Neural progenitor cell (in vitro differentiated cells): ENCODE data around the gene CD81. TPM values are rescaled to one million over a fixed set of nuclear protein-coding genes. Genes with fewer than 3 reads are reported as not detected.

Experiments used
- DNase-seq: peaks from one replicate; pipeline ENCODE4 v3.0.0-alpha.2; 2016; ENCODE audit warnings: low spot score
- H2AFZ ChIP-seq: fragments of 200-600 bp; sonication (generic); replicated peaks from 2 replicates; pipeline ENCODE4 v1.6.1; 2016; ENCODE audit warnings: antibody characterized with exemption
- H3F3A ChIP-seq: fragments of 200-600 bp; sonication (generic); 2 replicates; pipeline ENCODE4 v1.6.1; 2016; ENCODE audit warnings: antibody characterized with exemption, low read depth
- H3K27ac ChIP-seq: fragments of 200-600 bp; sonication (generic); 2 replicates; pipeline ENCODE4 v1.5.1; 2016; ENCODE audit warnings: mild to moderate bottlenecking
- H3K27me3 ChIP-seq: fragments of 200-600 bp; sonication (generic); 2 replicates; pipeline ENCODE4 v1.6.1; 2016; ENCODE audit warnings: mild to moderate bottlenecking, moderate library complexity
- H3K36me3 ChIP-seq: fragments of 200-600 bp; sonication (generic); 2 replicates; pipeline ENCODE4 v1.5.1; 2016
- H3K4me1 ChIP-seq: fragments of 200-600 bp; sonication (generic); 2 replicates; pipeline ENCODE4 v1.6.1; 2016; ENCODE audit warnings: mixed run types
- H3K4me2 ChIP-seq: fragments of 200-600 bp; sonication (generic); 2 replicates; pipeline ENCODE4 v1.6.1; 2016
- H3K4me3 ChIP-seq: fragments of 200-600 bp; sonication (generic); 2 replicates; pipeline ENCODE4 v1.5.1; 2016
- H3K79me2 ChIP-seq: fragments of 200-600 bp; sonication (generic); 2 replicates; pipeline ENCODE4 v1.6.1; 2016; ENCODE audit warnings: low read depth
- H3K9ac ChIP-seq: fragments of 200-600 bp; sonication (generic); 2 replicates; pipeline ENCODE4 v1.6.1; 2016
- H3K9me3 ChIP-seq: fragments of 200-600 bp; sonication (generic); 2 replicates; pipeline ENCODE4 v1.5.1; 2016; ENCODE audit warnings: low read depth
- H4K20me1 ChIP-seq: fragments of 200-600 bp; sonication (generic); 2 replicates; pipeline ENCODE4 v1.6.1; 2016; ENCODE audit warnings: low read depth
- H3K27ac Mint-ChIP-seq: 3 replicates; pipeline ENCODE4 v1.8.0; 2021; ENCODE audit warnings: mixed read lengths
- H3K27me3 Mint-ChIP-seq: 2 replicates; pipeline ENCODE4 v1.8.0; 2022; ENCODE audit warnings: low read depth, mild to moderate bottlenecking, inconsistent platforms, moderate library complexity, mixed read lengths; ENCODE audit not compliant: insufficient read depth
- H3K36me3 Mint-ChIP-seq: 3 replicates; pipeline ENCODE4 v1.8.0; 2021; ENCODE audit warnings: mixed read lengths
- H3K4me1 Mint-ChIP-seq: 3 replicates; pipeline ENCODE4 v1.8.0; 2021; ENCODE audit warnings: mixed read lengths
- H3K4me3 Mint-ChIP-seq: 3 replicates; pipeline ENCODE4 v1.8.0; 2021; ENCODE audit warnings: mild to moderate bottlenecking, moderate library complexity, mixed read lengths
- H3K9me3 Mint-ChIP-seq: 3 replicates; pipeline ENCODE4 v1.8.0; 2020; ENCODE audit warnings: mixed read lengths
- EZH2 ChIP-seq: fragments of 200-600 bp; sonication (generic); IDR thresholded peaks from 2 replicates; pipeline ENCODE4 v1.6.1; 2017; ENCODE audit warnings: antibody characterized with exemption, mild to moderate bottlenecking, moderate library complexity
- EZH2phosphoT487 ChIP-seq: fragments of 200-600 bp; sonication (generic); IDR thresholded peaks from 2 replicates; pipeline ENCODE4 v1.6.1; 2017; ENCODE audit warnings: antibody characterized with exemption
- total RNA-seq: library from RNA; depleted of rRNA; stranded (reverse); fragments of >200 nt; gene quantifications from 2 replicates; pipeline ENCODE4 v1.2.3, GENCODE V29; 2015; ENCODE audit warnings: low replicate concordance
- TF ChIP-seq, protein P1 (sequence below): fragments of 200-600 bp; sonication (generic); IDR thresholded peaks from 2 replicates; pipeline ENCODE4 v1.5.1; 2017; ENCODE audit warnings: antibody characterized with exemption, mild to moderate bottlenecking

CD81 gene
- total RNA-seq, 1 donor from 2014 or later: 87.6 TPM

- H2AFZ ChIP-seq: no peak overlapping the region
- H3K4me1 ChIP-seq: no peaks in the 10 kb centered on the region
- Mint-ChIP-seq H3K4me1 (peaks cover 2% of the 10 kb centered on the region), H3K4me3 (no peak overlapping the region), H3K9me3 (peaks cover 2% of the 10 kb centered on the region), H3K27me3 (peaks cover 4% of the 10 kb centered on the region), H3K36me3 (no peaks in the 10 kb centered on the region), H3K27ac (no peak overlapping the region)
- TF ChIP-seq, protein P1, sequence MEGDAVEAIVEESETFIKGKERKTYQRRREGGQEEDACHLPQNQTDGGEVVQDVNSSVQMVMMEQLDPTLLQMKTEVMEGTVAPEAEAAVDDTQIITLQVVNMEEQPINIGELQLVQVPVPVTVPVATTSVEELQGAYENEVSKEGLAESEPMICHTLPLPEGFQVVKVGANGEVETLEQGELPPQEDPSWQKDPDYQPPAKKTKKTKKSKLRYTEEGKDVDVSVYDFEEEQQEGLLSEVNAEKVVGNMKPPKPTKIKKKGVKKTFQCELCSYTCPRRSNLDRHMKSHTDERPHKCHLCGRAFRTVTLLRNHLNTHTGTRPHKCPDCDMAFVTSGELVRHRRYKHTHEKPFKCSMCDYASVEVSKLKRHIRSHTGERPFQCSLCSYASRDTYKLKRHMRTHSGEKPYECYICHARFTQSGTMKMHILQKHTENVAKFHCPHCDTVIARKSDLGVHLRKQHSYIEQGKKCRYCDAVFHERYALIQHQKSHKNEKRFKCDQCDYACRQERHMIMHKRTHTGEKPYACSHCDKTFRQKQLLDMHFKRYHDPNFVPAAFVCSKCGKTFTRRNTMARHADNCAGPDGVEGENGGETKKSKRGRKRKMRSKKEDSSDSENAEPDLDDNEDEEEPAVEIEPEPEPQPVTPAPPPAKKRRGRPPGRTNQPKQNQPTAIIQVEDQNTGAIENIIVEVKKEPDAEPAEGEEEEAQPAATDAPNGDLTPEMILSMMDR: no peak
- TF ChIP-seq EZH2 (no peak), EZH2phosphoT487 (no peak)
- H3K27ac ChIP-seq: no peak overlapping the region
- DNase-seq: no peak
- H3F3A ChIP-seq: no peaks in the 10 kb centered on the region
- H3K9me3 ChIP-seq: no peaks in the 10 kb centered on the region
- no peaks in the 10 kb centered on the region for H3K79me2 ChIP-seq
- H3K4me2 ChIP-seq: no peak overlapping the region
- no peak overlapping the region for H3K9ac ChIP-seq
- no peaks in the 10 kb centered on the region for H4K20me1 ChIP-seq
- no peak overlapping the region for H3K4me3 ChIP-seq
- H3K27me3 ChIP-seq: no peaks in the 10 kb centered on the region
- no peaks in the 10 kb centered on the region for H3K36me3 ChIP-seq
Observed at GRCh38 chr11:2358754-2359442, 18.2 kb upstream of the CD81 start.

GRCh38 chr11:2359557-2359956 lies 17.6 kb upstream of the CD81 start:
- H3K36me3 ChIP-seq: no peaks in the 10 kb centered on the region
- no peak for DNase-seq
- no peaks in the 10 kb centered on the region for H3K27me3 ChIP-seq
- H3K4me3 ChIP-seq: no peak overlapping the region
- peaks cover 4% of the 10 kb centered on the region for H3K27me3 Mint-ChIP-seq
- H3K4me2 ChIP-seq: no peak overlapping the region
- H3K4me1 ChIP-seq: no peaks in the 10 kb centered on the region
- TF ChIP-seq EZH2: no peak
- TF ChIP-seq, protein P1: no peak
- TF ChIP-seq EZH2phosphoT487: no peak
- H3K9me3 ChIP-seq: no peaks in the 10 kb centered on the region
- H3K79me2 ChIP-seq: no peaks in the 10 kb centered on the region
- no peak overlapping the region for H3K27ac Mint-ChIP-seq
- no peak overlapping the region for H3K9ac ChIP-seq
- peaks cover 2% of the 10 kb centered on the region for H3K4me1 Mint-ChIP-seq
- H3F3A ChIP-seq: no peaks in the 10 kb centered on the region
- peaks cover 2% of the 10 kb centered on the region for H3K9me3 Mint-ChIP-seq
- no peak overlapping the region for H3K4me3 Mint-ChIP-seq
- no peak overlapping the region for H2AFZ ChIP-seq
- H3K36me3 Mint-ChIP-seq: no peaks in the 10 kb centered on the region
- no peak overlapping the region for H3K27ac ChIP-seq
- H4K20me1 ChIP-seq: no peaks in the 10 kb centered on the region

DNA sequence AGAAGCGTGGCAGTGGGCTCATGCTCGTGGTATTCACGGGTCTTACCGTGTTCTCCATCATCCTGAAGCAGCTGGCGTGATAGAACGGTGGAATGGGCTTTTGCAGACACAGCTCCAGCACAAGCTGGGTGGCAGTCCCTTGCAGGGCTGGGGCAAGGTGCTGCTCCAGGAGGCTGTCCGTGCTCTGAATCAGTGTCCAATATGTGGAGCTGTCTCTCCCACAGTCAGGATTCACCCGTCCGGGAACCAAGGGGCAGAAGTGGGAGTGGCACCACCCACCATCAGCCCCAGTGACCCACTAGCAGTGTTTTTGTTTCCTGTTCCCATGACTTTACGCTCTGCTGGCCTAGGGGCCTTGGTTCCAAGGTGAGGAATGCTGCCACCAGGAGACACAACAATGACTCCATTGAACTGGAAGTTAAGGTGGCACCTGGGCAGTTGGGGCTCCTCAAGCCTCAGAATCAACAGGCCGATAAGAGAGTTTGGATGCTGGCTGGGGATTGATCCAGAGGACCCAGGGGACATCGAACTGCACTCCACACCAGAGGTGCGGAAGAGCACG lies 16.9 kb upstream of the CD81 start:
- no peaks in the 10 kb centered on the region for H3K36me3 ChIP-seq
- Mint-ChIP-seq H3K36me3 (no peaks in the 10 kb centered on the region), H3K4me3 (no peak overlapping the region), H3K27me3 (peaks cover 4% of the 10 kb centered on the region), H3K27ac (no peak overlapping the region), H3K9me3 (peaks cover 2% of the 10 kb centered on the region), H3K4me1 (peaks cover 2% of the 10 kb centered on the region)
- no peak for TF ChIP-seq EZH2
- TF ChIP-seq, protein P1: no peak
- TF ChIP-seq EZH2phosphoT487: no peak
- H3K9ac ChIP-seq: no peak overlapping the region
- no peak overlapping the region for H3K4me3 ChIP-seq
- no peak overlapping the region for H2AFZ ChIP-seq
- H3K4me1 ChIP-seq: no peaks in the 10 kb centered on the region
- no peak for DNase-seq
- H3K27me3 ChIP-seq: no peaks in the 10 kb centered on the region
- H3K4me2 ChIP-seq: no peak overlapping the region
- H3K79me2 ChIP-seq: no peaks in the 10 kb centered on the region
- no peaks in the 10 kb centered on the region for H3F3A ChIP-seq
- H3K27ac ChIP-seq: no peak overlapping the region
- H3K9me3 ChIP-seq: no peaks in the 10 kb centered on the region
- H4K20me1 ChIP-seq: no peaks in the 10 kb centered on the region
